ENCODE data around the gene EHBP1L1.

EHBP1L1 gene

DNA sequence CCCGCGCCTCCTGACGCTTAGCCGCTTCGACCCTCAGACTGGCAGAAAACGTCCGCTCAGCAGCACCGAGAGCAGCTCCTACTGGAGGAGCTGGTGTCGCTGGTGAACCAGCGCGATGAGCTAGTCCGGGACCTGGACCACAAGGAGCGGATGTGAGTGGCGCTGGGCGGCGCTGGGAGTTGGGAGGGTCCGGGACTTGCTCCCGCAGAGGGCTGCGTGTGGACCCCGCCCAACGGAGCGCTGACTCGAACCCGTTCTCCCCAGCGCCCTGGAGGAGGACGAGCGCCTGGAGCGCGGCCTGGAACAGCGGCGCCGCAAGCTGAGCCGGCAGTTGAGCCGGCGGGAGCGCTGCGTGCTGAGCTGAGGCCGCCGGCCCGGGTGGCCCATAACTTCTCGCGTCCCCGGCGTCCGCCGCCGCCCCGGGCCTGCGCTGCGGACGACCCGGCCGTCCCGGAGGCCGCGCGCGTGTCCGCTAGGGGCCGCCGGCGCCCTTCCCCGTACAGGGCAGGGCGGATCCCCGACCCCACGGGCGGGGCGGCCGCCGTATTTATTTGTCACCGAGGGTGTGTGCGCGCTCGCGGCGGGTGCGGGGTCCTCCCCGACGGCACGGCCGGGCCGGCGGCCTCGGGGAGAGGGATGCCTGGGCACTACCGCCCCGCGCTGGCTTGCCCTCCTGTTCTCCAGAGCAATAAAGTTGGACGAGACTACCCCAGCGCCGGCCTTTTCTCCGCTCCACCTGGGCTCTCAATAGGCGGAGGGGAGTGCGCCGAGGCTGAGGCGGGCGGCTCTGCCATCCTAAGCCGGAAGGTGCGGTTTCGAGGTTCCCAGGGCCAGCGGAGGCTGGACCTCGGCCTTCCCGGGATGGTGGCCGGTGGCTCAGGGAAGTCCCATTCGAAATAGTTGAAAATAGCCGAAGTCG lies 16.3 kb downstream of the EHBP1L1 start:
- no peak for ATAC-seq
- TF ChIP-seq OSR1 (CRISPR knock-in tag; IDR thresholded peaks at IDR 0.05) (no peak), ZC3H10 (CRISPR knock-in tag; IDR thresholded peaks at IDR 0.05) (no peak)

DNA sequence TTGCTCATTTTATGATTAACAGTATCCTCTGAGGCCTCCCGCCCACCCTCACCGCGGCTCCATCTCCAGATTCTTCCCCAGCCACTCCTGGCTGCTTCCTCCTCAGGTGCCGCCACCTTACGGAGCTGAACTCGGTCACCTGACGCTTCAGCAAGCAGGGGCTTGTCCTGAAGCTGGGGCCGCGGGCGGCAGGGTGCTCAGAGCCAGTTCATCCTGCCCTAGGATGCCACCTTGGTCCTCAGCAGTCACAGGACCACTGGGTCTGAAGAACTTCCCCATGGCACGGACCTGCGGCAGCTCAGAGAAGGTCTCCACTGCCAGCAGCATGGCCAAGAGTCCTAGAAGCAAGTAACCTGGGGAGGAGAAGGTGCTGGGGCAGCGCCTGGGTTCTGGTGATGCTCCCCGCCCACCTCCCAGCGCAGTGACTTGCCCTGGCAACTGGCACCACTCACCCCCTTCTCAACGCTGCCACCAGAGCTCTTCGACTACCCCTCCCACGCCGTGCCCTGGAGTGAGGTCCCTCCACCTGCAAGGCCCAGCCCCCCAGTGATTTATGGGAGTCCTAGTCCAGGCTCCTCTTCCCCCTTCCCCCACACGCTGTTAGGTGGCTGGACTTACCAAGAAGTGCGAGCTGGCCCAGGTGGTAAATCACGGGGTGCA lies 17.1 kb downstream of the EHBP1L1 start:
- no peak for TF ChIP-seq GLIS3 (CRISPR knock-in tag; IDR thresholded peaks at IDR 0.05)
- TF ChIP-seq RARB (CRISPR knock-in tag; IDR thresholded peaks at IDR 0.05): no peak
- no peak for TF ChIP-seq ESRRG (CRISPR knock-in tag; IDR thresholded peaks at IDR 0.05)
- TF ChIP-seq ZC3H10 (CRISPR knock-in tag; IDR thresholded peaks at IDR 0.05): no peak
- no peak for TF ChIP-seq CSDC2 (CRISPR knock-in tag; IDR thresholded peaks at IDR 0.05)
- no peak for TF ChIP-seq ARNTL (CRISPR knock-in tag; IDR thresholded peaks at IDR 0.05; ENCODE audit: borderline replicate concordance, low read depth)
- TF ChIP-seq OSR1 (CRISPR knock-in tag; IDR thresholded peaks at IDR 0.05): no peak
- TF ChIP-seq, protein P1, sequence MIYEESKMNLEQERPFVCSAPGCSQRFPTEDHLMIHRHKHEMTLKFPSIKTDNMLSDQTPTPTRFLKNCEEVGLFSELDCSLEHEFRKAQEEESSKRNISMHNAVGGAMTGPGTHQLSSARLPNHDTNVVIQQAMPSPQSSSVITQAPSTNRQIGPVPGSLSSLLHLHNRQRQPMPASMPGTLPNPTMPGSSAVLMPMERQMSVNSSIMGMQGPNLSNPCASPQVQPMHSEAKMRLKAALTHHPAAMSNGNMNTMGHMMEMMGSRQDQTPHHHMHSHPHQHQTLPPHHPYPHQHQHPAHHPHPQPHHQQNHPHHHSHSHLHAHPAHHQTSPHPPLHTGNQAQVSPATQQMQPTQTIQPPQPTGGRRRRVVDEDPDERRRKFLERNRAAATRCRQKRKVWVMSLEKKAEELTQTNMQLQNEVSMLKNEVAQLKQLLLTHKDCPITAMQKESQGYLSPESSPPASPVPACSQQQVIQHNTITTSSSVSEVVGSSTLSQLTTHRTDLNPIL (CRISPR knock-in tag; IDR thresholded peaks at IDR 0.05; ENCODE audit: low read depth): no peak

DNA sequence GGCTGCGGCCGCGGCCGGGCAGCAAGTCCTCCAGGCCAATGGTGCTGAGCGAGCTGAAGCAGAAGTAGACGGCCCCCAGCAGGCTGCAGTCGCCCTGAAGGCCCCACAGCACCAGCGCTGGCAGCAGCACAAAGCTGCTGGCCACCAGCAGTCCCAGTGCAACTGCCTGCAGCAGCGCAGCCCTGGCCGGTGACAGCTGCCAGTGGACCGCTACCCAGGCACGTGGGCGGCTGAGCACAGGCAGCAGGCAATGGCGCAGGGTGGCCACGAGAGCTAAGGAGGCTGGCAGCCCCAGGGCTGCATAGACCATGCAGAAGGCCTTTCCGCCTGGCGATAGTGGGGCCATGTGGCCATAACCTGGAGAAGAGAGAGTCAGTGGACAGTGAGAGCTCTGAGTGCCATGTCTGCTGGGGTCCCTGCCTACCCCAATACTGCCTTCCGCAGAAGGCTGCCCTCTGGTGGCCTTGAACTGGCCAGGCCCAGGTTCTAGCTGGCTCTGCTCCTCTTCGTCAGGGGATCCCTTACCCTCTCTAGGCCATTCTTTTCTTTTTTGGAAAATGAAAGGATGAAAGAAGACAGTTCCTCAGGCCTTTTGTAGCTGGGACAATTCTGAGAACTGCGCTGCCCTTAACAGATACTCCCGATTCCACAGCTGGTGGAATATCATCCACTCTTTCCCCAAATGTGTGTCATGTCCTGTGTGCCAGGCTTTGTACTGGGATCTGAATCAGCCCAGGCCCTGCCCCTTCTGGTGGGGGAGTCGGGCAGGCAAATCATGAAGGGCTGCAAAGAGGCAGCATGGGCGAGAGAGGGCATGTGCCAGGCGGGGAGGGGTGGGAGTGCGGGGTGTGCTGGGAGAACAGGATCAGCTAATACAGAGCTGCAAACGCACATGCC lies 17.9 kb downstream of the EHBP1L1 start:
- TF ChIP-seq SNAI2 (CRISPR knock-in tag; IDR thresholded peaks at IDR 0.05) (no peak), BACH2 (CRISPR knock-in tag; IDR thresholded peaks at IDR 0.05; ENCODE audit: borderline replicate concordance) (no peak), RARB (CRISPR knock-in tag; IDR thresholded peaks at IDR 0.05) (no peak), ZNF8 (CRISPR knock-in tag; IDR thresholded peaks at IDR 0.05) (no peak), OSR1 (CRISPR knock-in tag; IDR thresholded peaks at IDR 0.05) (no peak), ZFP3 (CRISPR knock-in tag; IDR thresholded peaks at IDR 0.05) (no peak), CSDC2 (CRISPR knock-in tag; IDR thresholded peaks at IDR 0.05) (no peak), GLIS3 (CRISPR knock-in tag; IDR thresholded peaks at IDR 0.05) (no peak), ZNF70 (CRISPR knock-in tag; IDR thresholded peaks at IDR 0.05) (no peak), TCF4 (CRISPR knock-in tag; IDR thresholded peaks at IDR 0.05; ENCODE audit: borderline replicate concordance) (no peak), ZFP30 (CRISPR knock-in tag; IDR thresholded peaks at IDR 0.05) (no peak), TOX (CRISPR knock-in tag; IDR thresholded peaks at IDR 0.05; ENCODE audit: borderline replicate concordance) (no peak), PPARA (CRISPR knock-in tag; IDR thresholded peaks at IDR 0.05; ENCODE audit: borderline replicate concordance) (no peak)
- TF ChIP-seq, protein P2, sequence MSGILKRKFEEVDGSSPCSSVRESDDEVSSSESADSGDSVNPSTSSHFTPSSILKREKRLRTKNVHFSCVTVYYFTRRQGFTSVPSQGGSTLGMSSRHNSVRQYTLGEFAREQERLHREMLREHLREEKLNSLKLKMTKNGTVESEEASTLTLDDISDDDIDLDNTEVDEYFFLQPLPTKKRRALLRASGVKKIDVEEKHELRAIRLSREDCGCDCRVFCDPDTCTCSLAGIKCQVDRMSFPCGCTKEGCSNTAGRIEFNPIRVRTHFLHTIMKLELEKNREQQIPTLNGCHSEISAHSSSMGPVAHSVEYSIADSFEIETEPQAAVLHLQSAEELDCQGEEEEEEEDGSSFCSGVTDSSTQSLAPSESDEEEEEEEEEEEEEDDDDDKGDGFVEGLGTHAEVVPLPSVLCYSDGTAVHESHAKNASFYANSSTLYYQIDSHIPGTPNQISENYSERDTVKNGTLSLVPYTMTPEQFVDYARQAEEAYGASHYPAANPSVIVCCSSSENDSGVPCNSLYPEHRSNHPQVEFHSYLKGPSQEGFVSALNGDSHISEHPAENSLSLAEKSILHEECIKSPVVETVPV (CRISPR knock-in tag; IDR thresholded peaks at IDR 0.05): no peak
- TF ChIP-seq, protein P3, sequence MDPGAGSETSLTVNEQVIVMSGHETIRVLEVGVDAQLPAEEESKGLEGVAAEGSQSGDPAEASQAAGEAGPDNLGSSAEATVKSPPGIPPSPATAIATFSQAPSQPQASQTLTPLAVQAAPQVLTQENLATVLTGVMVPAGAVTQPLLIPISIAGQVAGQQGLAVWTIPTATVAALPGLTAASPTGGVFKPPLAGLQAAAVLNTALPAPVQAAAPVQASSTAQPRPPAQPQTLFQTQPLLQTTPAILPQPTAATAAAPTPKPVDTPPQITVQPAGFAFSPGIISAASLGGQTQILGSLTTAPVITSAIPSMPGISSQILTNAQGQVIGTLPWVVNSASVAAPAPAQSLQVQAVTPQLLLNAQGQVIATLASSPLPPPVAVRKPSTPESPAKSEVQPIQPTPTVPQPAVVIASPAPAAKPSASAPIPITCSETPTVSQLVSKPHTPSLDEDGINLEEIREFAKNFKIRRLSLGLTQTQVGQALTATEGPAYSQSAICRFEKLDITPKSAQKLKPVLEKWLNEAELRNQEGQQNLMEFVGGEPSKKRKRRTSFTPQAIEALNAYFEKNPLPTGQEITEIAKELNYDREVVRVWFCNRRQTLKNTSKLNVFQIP (CRISPR knock-in tag; IDR thresholded peaks at IDR 0.05; ENCODE audit: borderline replicate concordance, low read depth): no peak
- TF ChIP-seq, protein P1 (CRISPR knock-in tag; IDR thresholded peaks at IDR 0.05; ENCODE audit: low read depth): no peak
- TF ChIP-seq, protein P4, sequence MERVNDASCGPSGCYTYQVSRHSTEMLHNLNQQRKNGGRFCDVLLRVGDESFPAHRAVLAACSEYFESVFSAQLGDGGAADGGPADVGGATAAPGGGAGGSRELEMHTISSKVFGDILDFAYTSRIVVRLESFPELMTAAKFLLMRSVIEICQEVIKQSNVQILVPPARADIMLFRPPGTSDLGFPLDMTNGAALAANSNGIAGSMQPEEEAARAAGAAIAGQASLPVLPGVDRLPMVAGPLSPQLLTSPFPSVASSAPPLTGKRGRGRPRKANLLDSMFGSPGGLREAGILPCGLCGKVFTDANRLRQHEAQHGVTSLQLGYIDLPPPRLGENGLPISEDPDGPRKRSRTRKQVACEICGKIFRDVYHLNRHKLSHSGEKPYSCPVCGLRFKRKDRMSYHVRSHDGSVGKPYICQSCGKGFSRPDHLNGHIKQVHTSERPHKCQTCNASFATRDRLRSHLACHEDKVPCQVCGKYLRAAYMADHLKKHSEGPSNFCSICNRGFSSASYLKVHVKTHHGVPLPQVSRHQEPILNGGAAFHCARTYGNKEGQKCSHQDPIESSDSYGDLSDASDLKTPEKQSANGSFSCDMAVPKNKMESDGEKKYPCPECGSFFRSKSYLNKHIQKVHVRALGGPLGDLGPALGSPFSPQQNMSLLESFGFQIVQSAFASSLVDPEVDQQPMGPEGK (CRISPR knock-in tag; IDR thresholded peaks at IDR 0.05; ENCODE audit: borderline replicate concordance): no peak

More for the DNA sequence above, 17.1 kb downstream of the EHBP1L1 start:
- no peak for ATAC-seq

More for the DNA sequence above, 17.9 kb downstream of the EHBP1L1 start:
- ATAC-seq: peak; percentile 63
